ENCODE measurements around the gene PHACTR3.

PHACTR3 gene

GRCh38 chr20:59662161-59662560 lies 57.8 kb downstream of the PHACTR3 start:
- H3K4me3 ChIP-seq (ENCODE audit: low read length): no peak overlapping the region
- H3K9me3 ChIP-seq (ENCODE audit: low read length): no peaks in the 10 kb centered on the region
- no peaks in the 10 kb centered on the region for H3K27me3 ChIP-seq (ENCODE audit: insufficient read depth, low read length)
- no peaks in the 10 kb centered on the region for H3K4me1 ChIP-seq (ENCODE audit: insufficient read depth, low read length)
- H3K36me3 ChIP-seq (ENCODE audit: insufficient read depth, low read length): no peaks in the 10 kb centered on the region
- H2AFZ ChIP-seq (ENCODE audit: low read depth, low read length): no peak overlapping the region

- Histone ChIP-seq H3K36me3 (ENCODE audit: insufficient read depth, low read length) (no peaks in the 10 kb centered on the region), H3K4me3 (ENCODE audit: low read length) (no peak overlapping the region), H3K4me1 (ENCODE audit: insufficient read depth, low read length) (no peaks in the 10 kb centered on the region), H2AFZ (ENCODE audit: low read depth, low read length) (no peak overlapping the region), H3K9me3 (ENCODE audit: low read length) (no peaks in the 10 kb centered on the region), H3K27me3 (ENCODE audit: insufficient read depth, low read length) (no peaks in the 10 kb centered on the region)
These were observed 58.6 kb downstream of the PHACTR3 start for GRCh38 chr20:59662856-59663512.

- Histone ChIP-seq H2AFZ (ENCODE audit: low read depth, low read length) (no peak overlapping the region), H3K27me3 (ENCODE audit: insufficient read depth, low read length) (no peaks in the 10 kb centered on the region), H3K36me3 (ENCODE audit: insufficient read depth, low read length) (no peaks in the 10 kb centered on the region), H3K9me3 (ENCODE audit: low read length) (no peaks in the 10 kb centered on the region), H3K4me1 (ENCODE audit: insufficient read depth, low read length) (no peaks in the 10 kb centered on the region), H3K4me3 (ENCODE audit: low read length) (no peak overlapping the region)
These were observed 59.2 kb downstream of the PHACTR3 start for GRCh38 chr20:59663513-59664060.

- Histone ChIP-seq H3K9me3 (ENCODE audit: low read length) (no peaks in the 10 kb centered on the region), H3K4me1 (ENCODE audit: insufficient read depth, low read length) (no peaks in the 10 kb centered on the region), H2AFZ (ENCODE audit: low read depth, low read length) (no peak overlapping the region), H3K4me3 (ENCODE audit: low read length) (no peak overlapping the region), H3K36me3 (ENCODE audit: insufficient read depth, low read length) (no peaks in the 10 kb centered on the region), H3K27me3 (ENCODE audit: insufficient read depth, low read length) (no peaks in the 10 kb centered on the region)
These were observed 60.1 kb downstream of the PHACTR3 start for GRCh38 chr20:59664421-59664941.

GRCh38 chr20:59665656-59666555 lies 61.6 kb downstream of the PHACTR3 start:
- Histone ChIP-seq H2AFZ (ENCODE audit: low read depth, low read length) (no peak overlapping the region), H3K9me3 (ENCODE audit: low read length) (no peaks in the 10 kb centered on the region), H3K27me3 (ENCODE audit: insufficient read depth, low read length) (no peaks in the 10 kb centered on the region), H3K4me1 (ENCODE audit: insufficient read depth, low read length) (no peaks in the 10 kb centered on the region), H3K36me3 (ENCODE audit: insufficient read depth, low read length) (no peaks in the 10 kb centered on the region), H3K4me3 (ENCODE audit: low read length) (no peak overlapping the region)

- H3K27me3 ChIP-seq (ENCODE audit: insufficient read depth, low read length): no peaks in the 10 kb centered on the region
- H3K4me3 ChIP-seq (ENCODE audit: low read length): no peak overlapping the region
- H3K9me3 ChIP-seq (ENCODE audit: low read length): no peaks in the 10 kb centered on the region
- no peaks in the 10 kb centered on the region for H3K4me1 ChIP-seq (ENCODE audit: insufficient read depth, low read length)
- H3K36me3 ChIP-seq (ENCODE audit: insufficient read depth, low read length): no peaks in the 10 kb centered on the region
- no peak overlapping the region for H2AFZ ChIP-seq (ENCODE audit: low read depth, low read length)
These were observed 62.2 kb downstream of the PHACTR3 start for GRCh38 chr20:59666586-59666985.

- no peaks in the 10 kb centered on the region for H3K27me3 ChIP-seq (ENCODE audit: insufficient read depth, low read length)
- H3K9me3 ChIP-seq (ENCODE audit: low read length): no peaks in the 10 kb centered on the region
- no peaks in the 10 kb centered on the region for H3K4me1 ChIP-seq (ENCODE audit: insufficient read depth, low read length)
- no peaks in the 10 kb centered on the region for H3K36me3 ChIP-seq (ENCODE audit: insufficient read depth, low read length)
- H2AFZ ChIP-seq (ENCODE audit: low read depth, low read length): no peak overlapping the region
- no peak overlapping the region for H3K4me3 ChIP-seq (ENCODE audit: low read length)
These were observed 62.8 kb downstream of the PHACTR3 start for GRCh38 chr20:59667131-59667530.

- Histone ChIP-seq H2AFZ (ENCODE audit: low read depth, low read length) (no peak overlapping the region), H3K4me3 (ENCODE audit: low read length) (no peak overlapping the region)
These were observed 63.7 kb downstream of the PHACTR3 start for GRCh38 chr20:59667981-59668515.

GRCh38 chr20:59668926-59669850 lies 64.8 kb downstream of the PHACTR3 start:
- Histone ChIP-seq H3K4me1 (ENCODE audit: insufficient read depth, low read length) (no peaks in the 10 kb centered on the region), H2AFZ (ENCODE audit: low read depth, low read length) (no peak overlapping the region), H3K27me3 (ENCODE audit: insufficient read depth, low read length) (peaks cover 10% of the 10 kb centered on the region), H3K4me3 (ENCODE audit: low read length) (no peak overlapping the region), H3K36me3 (ENCODE audit: insufficient read depth, low read length) (no peaks in the 10 kb centered on the region), H3K9me3 (ENCODE audit: low read length) (no peaks in the 10 kb centered on the region)

More at GRCh38 chr20:59667981-59668515, 63.7 kb downstream of the PHACTR3 start:
- no peaks in the 10 kb centered on the region for H3K4me1 ChIP-seq (ENCODE audit: insufficient read depth, low read length)
- no peaks in the 10 kb centered on the region for H3K36me3 ChIP-seq (ENCODE audit: insufficient read depth, low read length)
- H3K9me3 ChIP-seq (ENCODE audit: low read length): no peaks in the 10 kb centered on the region
- no peaks in the 10 kb centered on the region for H3K27me3 ChIP-seq (ENCODE audit: insufficient read depth, low read length)

GRCh38 chr20:59670786-59671492 lies 66.6 kb downstream of the PHACTR3 start:
- Histone ChIP-seq H3K36me3 (ENCODE audit: insufficient read depth, low read length) (no peaks in the 10 kb centered on the region), H3K27me3 (ENCODE audit: insufficient read depth, low read length) (peaks cover 11% of the 10 kb centered on the region), H3K9me3 (ENCODE audit: low read length) (no peaks in the 10 kb centered on the region), H3K4me3 (ENCODE audit: low read length) (no peak overlapping the region), H2AFZ (ENCODE audit: low read depth, low read length) (no peak overlapping the region), H3K4me1 (ENCODE audit: insufficient read depth, low read length) (no peaks in the 10 kb centered on the region)

GRCh38 chr20:59671661-59672471 lies 67.5 kb downstream of the PHACTR3 start:
- Histone ChIP-seq H3K27me3 (ENCODE audit: insufficient read depth, low read length) (peaks cover 11% of the 10 kb centered on the region), H3K9me3 (ENCODE audit: low read length) (no peaks in the 10 kb centered on the region), H3K36me3 (ENCODE audit: insufficient read depth, low read length) (no peaks in the 10 kb centered on the region), H3K4me1 (ENCODE audit: insufficient read depth, low read length) (peaks cover 6% of the 10 kb centered on the region), H3K4me3 (ENCODE audit: low read length) (no peak overlapping the region), H2AFZ (ENCODE audit: low read depth, low read length) (no peak overlapping the region)

Data from neuron (in vitro differentiated cells).